SK-N-SH treated with all-trans-retinoic acid at 6 μM for 48 hours (cell line): Measurements from ENCODE around the gene KCTD18.

Experiments
- RARB ChIP-seq: fragments of 250-450 bp; sonication (Bioruptor Pico); IDR thresholded peaks from 2 replicates; pipeline ENCODE4 v1.8.0; 2021; ENCODE audit warnings: mild to moderate bottlenecking, moderate library complexity
- TF ChIP-seq, protein P1 (sequence below): fragments of 250-450 bp; sonication (Bioruptor Pico); IDR thresholded peaks from 2 replicates; pipeline ENCODE4 v1.8.0; 2020; ENCODE audit warnings: mild to moderate bottlenecking, moderate library complexity, borderline replicate concordance

DNA sequence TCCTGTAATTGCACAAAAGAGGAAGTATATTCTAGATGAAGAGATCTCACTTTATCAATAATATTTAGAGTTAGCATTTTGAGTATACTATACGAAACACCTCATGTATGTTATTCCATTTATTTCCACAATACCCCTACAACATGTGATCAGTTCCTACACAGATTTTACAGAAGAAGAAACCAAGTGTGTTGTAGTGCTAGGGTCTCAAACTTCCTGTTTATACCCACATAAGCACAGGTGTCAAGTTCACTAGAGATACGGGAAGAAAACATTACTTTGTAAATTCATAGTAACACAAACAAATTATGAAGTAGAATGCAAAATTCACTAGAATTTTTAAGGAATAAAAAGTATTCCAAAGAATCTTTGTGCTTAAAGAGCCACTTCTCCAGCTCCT lies 46.4 kb downstream of the KCTD18 start:
- TF ChIP-seq RARB (CRISPR knock-in tag): no peak
- TF ChIP-seq, protein P1, sequence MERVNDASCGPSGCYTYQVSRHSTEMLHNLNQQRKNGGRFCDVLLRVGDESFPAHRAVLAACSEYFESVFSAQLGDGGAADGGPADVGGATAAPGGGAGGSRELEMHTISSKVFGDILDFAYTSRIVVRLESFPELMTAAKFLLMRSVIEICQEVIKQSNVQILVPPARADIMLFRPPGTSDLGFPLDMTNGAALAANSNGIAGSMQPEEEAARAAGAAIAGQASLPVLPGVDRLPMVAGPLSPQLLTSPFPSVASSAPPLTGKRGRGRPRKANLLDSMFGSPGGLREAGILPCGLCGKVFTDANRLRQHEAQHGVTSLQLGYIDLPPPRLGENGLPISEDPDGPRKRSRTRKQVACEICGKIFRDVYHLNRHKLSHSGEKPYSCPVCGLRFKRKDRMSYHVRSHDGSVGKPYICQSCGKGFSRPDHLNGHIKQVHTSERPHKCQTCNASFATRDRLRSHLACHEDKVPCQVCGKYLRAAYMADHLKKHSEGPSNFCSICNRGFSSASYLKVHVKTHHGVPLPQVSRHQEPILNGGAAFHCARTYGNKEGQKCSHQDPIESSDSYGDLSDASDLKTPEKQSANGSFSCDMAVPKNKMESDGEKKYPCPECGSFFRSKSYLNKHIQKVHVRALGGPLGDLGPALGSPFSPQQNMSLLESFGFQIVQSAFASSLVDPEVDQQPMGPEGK (CRISPR knock-in tag): no peak
